NCI-H1092 (cell line): ENCODE data around the gene CYP11A1.
"Not testable (repeated sequence)": the region's sequence is repeated elsewhere in the genome, so short reads cannot be mapped to it uniquely, and the experiment has no call there.

Experiments
- DNase-seq: peaks from one replicate; lab custom pipeline; 2025; lab: John Stamatoyannopoulos, UW

CYP11A1 gene

GRCh38 chr15:74400915-74401757 lies 33.7 kb upstream of the CYP11A1 start:
- no peak for DNase-seq

- no peak for DNase-seq
Measured at GRCh38 chr15:74400313-74400860, 32.9 kb upstream of the CYP11A1 start.

GRCh38 chr15:74399511-74400312 lies 32.3 kb upstream of the CYP11A1 start:
- DNase-seq, result no peak

GRCh38 chr15:74399100-74399499 lies 31.7 kb upstream of the CYP11A1 start:
- DNase-seq, result no peak

- no peak for DNase-seq
Measured at GRCh38 chr15:74398183-74398582, 30.7 kb upstream of the CYP11A1 start.

- no peak for DNase-seq
Measured at GRCh38 chr15:74397239-74398068, 30.0 kb upstream of the CYP11A1 start.

- no peak for DNase-seq
Measured at GRCh38 chr15:74396445-74397238, 29.2 kb upstream of the CYP11A1 start.

GRCh38 chr15:74396146-74396438 lies 28.6 kb upstream of the CYP11A1 start:
- no peak for DNase-seq

- DNase-seq, result no peak
Measured at GRCh38 chr15:74395319-74396145, 28.1 kb upstream of the CYP11A1 start.

- DNase-seq, result no peak
Measured at GRCh38 chr15:74394090-74394846, 26.8 kb upstream of the CYP11A1 start.

GRCh38 chr15:74393423-74393822 lies 26.0 kb upstream of the CYP11A1 start:
- DNase-seq, result no peak

- no peak for DNase-seq
Measured at GRCh38 chr15:74392902-74393301, 25.5 kb upstream of the CYP11A1 start.

GRCh38 chr15:74392451-74392830 lies 25.0 kb upstream of the CYP11A1 start:
- no peak for DNase-seq

GRCh38 chr15:74391582-74392450 lies 24.4 kb upstream of the CYP11A1 start:
- no peak for DNase-seq

- no peak for DNase-seq
Measured at GRCh38 chr15:74390647-74391288, 23.3 kb upstream of the CYP11A1 start.

- DNase-seq, result not testable (repeated sequence)
Measured at GRCh38 chr15:74390049-74390646, 22.7 kb upstream of the CYP11A1 start.

- no peak for DNase-seq
Measured at GRCh38 chr15:74389241-74390048, 22.0 kb upstream of the CYP11A1 start.
